Left ventricle myocardium inferior (tissue), 1 donor: ENCODE results near the gene POLE3. TPM values are rescaled to one million over a fixed set of nuclear protein-coding genes. Genes with fewer than 3 reads are reported as not detected.
A peak's percentile ranks its signal among the peaks of the same experiment; 100 is the strongest.

ENCODE experiments used
- DNase-seq: peaks from one replicate; pipeline ENCODE4 v3.0.0-alpha.2; 2020
- H3K27ac ChIP-seq: fragments of 200-600 bp; replicated peaks from 2 replicates; pipeline ENCODE4 v1.8.0; 2021
- H3K27me3 ChIP-seq: fragments of 200-600 bp; 2 replicates; pipeline ENCODE4 v1.8.0; 2021; ENCODE audit warnings: low read depth
- H3K36me3 ChIP-seq: fragments of 200-600 bp; 2 replicates; pipeline ENCODE4 v1.8.0; 2021
- H3K4me1 ChIP-seq: fragments of 200-600 bp; 2 replicates; pipeline ENCODE4 v1.8.0; 2021
- H3K4me3 ChIP-seq: fragments of 200-600 bp; 2 replicates; pipeline ENCODE4 v1.8.0; 2021; ENCODE audit warnings: mild to moderate bottlenecking, moderate library complexity
- H3K9me3 ChIP-seq: fragments of 200-600 bp; replicated peaks from 2 replicates; pipeline ENCODE4 v1.8.0; 2021
- CTCF ChIP-seq: fragments of 200-600 bp; IDR thresholded peaks from 2 replicates; pipeline ENCODE4 v1.8.0; 2021; ENCODE audit warnings: antibody characterized with exemption, mild to moderate bottlenecking, borderline replicate concordance
- intact Hi-C: fragments of 100-400 bp; cut with micrococcal nuclease; formaldehyde crosslinking; loops from one replicate; pipeline ENCODE4 v1.11.0; 2022
- long read RNA-seq: library from polyadenylated mRNA; unstranded; transcript quantifications from one replicate; pipeline ENCODE4 v2.0.0, GENCODE V29; 2021
- total RNA-seq: library from RNA; stranded (reverse); fragmentation: NEBNext Ultra II Directional; extraction: Animal tissue kit (Norgen Biotek cat#: 25700); gene quantifications from one replicate; pipeline ENCODE4 v1.2.1, GENCODE V29; 2021
- donor health status: DM: no; HTN: yes; CAD: no; lungs with severe emphysema.

Gene POLE3
- 22.5 TPM for total RNA-seq
- long read RNA-seq, transcript POLE3-201 (4 exons, 2,109 nt) = major isoform, 31 of 33 reads
- long read RNA-seq, partial matches to known transcripts = 0 of 33 reads
- long read RNA-seq, other reads (novel, unspliced or antisense) = 0 of 33 reads

- H3K4me3 ChIP-seq = peak within 1 kb of the TSS; percentile 94
- DNase-seq = peak; percentile 95
- no peaks in the 10 kb centered on the region for H3K9me3 ChIP-seq
- intact Hi-C loops = no loop called here
- peaks cover 19% of the 10 kb centered on the region for H3K36me3 ChIP-seq
- H3K4me1 ChIP-seq = peaks cover 33% of the 10 kb centered on the region
- H3K27ac ChIP-seq = peak within 1 kb of the TSS; percentile 96
- TF ChIP-seq CTCF = no peak
- no peaks in the 10 kb centered on the region for H3K27me3 ChIP-seq
These were observed at the start of gene POLE3, which contains the start of gene C9orf43 for GRCh38 chr9:113410207-113410864. Gene POLE3 (minus strand): TSS chr9:113410675. CDS start chr9:113410293, 382 bp downstream. Gene C9orf43 (plus strand): TSS chr9:113410747. CDS start chr9:113413494, 2,747 bp downstream.

- no peaks in the 10 kb centered on the region for H3K9me3 ChIP-seq
- no peak for TF ChIP-seq CTCF
- peaks cover 38% of the 10 kb centered on the region for H3K4me1 ChIP-seq
- no peaks in the 10 kb centered on the region for H3K27me3 ChIP-seq
- H3K36me3 ChIP-seq = no peaks in the 10 kb centered on the region
- DNase-seq = no peak
- H3K27ac ChIP-seq = peak overlapping the region; percentile 93
- no peak overlapping the region for H3K4me3 ChIP-seq
- intact Hi-C loops = loop anchor here (10.0 kb wide), 1 partner anchor 49 kb away; no protein-coding TSS in a partner anchor
These were observed 45.8 kb upstream of the POLE3 start for GRCh38 chr9:113456235-113456634.

- no peak overlapping the region for H3K4me3 ChIP-seq
- H3K36me3 ChIP-seq = no peaks in the 10 kb centered on the region
- intact Hi-C loops = loop anchor here (10.0 kb wide), 1 partner anchor 50 kb away; no protein-coding TSS in a partner anchor
- DNase-seq = peak; percentile 48
- no peak for TF ChIP-seq CTCF
- H3K27ac ChIP-seq = peak overlapping the region; percentile 93
- H3K27me3 ChIP-seq = no peaks in the 10 kb centered on the region
- H3K4me1 ChIP-seq = peaks cover 45% of the 10 kb centered on the region
- H3K9me3 ChIP-seq = no peaks in the 10 kb centered on the region
These were observed 44.7 kb upstream of the POLE3 start for GRCh38 chr9:113454914-113455761.

GRCh38 chr9:113452113-113452605, 41.7 kb upstream of the POLE3 start:
- peaks cover 45% of the 10 kb centered on the region for H3K4me1 ChIP-seq
- no peaks in the 10 kb centered on the region for H3K36me3 ChIP-seq
- intact Hi-C loops = loop anchor here (10.0 kb wide), 1 partner anchor 53 kb away; no protein-coding TSS in a partner anchor
- H3K9me3 ChIP-seq = no peaks in the 10 kb centered on the region
- no peak overlapping the region for H3K4me3 ChIP-seq
- DNase-seq = no peak
- no peaks in the 10 kb centered on the region for H3K27me3 ChIP-seq
- no peak for TF ChIP-seq CTCF
- peak overlapping the region; percentile 49 for H3K27ac ChIP-seq

GRCh38 chr9:113449376-113449775, 38.9 kb upstream of the POLE3 start:
- no peak for TF ChIP-seq CTCF
- Histone ChIP-seq H3K4me1 (peaks cover 25% of the 10 kb centered on the region), H3K27ac (no peak overlapping the region), H3K36me3 (no peaks in the 10 kb centered on the region), H3K9me3 (no peaks in the 10 kb centered on the region), H3K27me3 (no peaks in the 10 kb centered on the region), H3K4me3 (no peak overlapping the region)
- no peak for DNase-seq
- intact Hi-C loops = loop anchor here (5.0 kb wide), 2 partner anchors 138 to 208 kb away; no protein-coding TSS in a partner anchor
